ENCODE data around the gene SOD2.
"Not testable (repeated sequence)": the region's sequence is repeated elsewhere in the genome, so short reads cannot be mapped to it uniquely, and the experiment has no call there.

The SOD2 gene

GRCh38 chr6:159729598-159730331 is 36.7 kb upstream of the SOD2 start:
- ChIA-PET CTCF (interaction anchor here (1.0 to 3.0 kb wide), 5 partner anchors 8 to 41 kb away, joined by 4 to 13 read pairs (median 11); no protein-coding TSS in a partner anchor), POLR2A (interaction anchor here (1.2 kb wide), 1 partner anchor 60 kb away, joined by 5 read pairs; the partner anchor contains the start of gene TCP1)
- TF ChIP-seq, protein P1, sequence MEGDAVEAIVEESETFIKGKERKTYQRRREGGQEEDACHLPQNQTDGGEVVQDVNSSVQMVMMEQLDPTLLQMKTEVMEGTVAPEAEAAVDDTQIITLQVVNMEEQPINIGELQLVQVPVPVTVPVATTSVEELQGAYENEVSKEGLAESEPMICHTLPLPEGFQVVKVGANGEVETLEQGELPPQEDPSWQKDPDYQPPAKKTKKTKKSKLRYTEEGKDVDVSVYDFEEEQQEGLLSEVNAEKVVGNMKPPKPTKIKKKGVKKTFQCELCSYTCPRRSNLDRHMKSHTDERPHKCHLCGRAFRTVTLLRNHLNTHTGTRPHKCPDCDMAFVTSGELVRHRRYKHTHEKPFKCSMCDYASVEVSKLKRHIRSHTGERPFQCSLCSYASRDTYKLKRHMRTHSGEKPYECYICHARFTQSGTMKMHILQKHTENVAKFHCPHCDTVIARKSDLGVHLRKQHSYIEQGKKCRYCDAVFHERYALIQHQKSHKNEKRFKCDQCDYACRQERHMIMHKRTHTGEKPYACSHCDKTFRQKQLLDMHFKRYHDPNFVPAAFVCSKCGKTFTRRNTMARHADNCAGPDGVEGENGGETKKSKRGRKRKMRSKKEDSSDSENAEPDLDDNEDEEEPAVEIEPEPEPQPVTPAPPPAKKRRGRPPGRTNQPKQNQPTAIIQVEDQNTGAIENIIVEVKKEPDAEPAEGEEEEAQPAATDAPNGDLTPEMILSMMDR (IDR thresholded peaks at IDR 0.05; ENCODE audit: insufficient read depth, low read length, missing control alignments) = no peak
- DNase-seq (ENCODE audit: low read depth, low spot score) = no peak
- H3K4me3 ChIP-seq (ENCODE audit: low read depth, low read length) = peak overlapping the region; percentile 38

GRCh38 chr6:159728531-159728964 is 35.5 kb upstream of the SOD2 start:
- ChIA-PET POLR2A (interaction anchor here (1.0 to 1.2 kb wide), 3 partner anchors 15 to 61 kb away, joined by 3 to 5 read pairs (median 3); partner anchors contain the start of gene TCP1), CTCF (interaction anchor here (1.0 to 3.0 kb wide), 5 partner anchors 8 to 40 kb away, joined by 4 to 13 read pairs (median 11); no protein-coding TSS in a partner anchor)
- no peak for DNase-seq (ENCODE audit: low read depth, low spot score)
- TF ChIP-seq, protein P1 (IDR thresholded peaks at IDR 0.05; ENCODE audit: insufficient read depth, low read length, missing control alignments) = no peak
- peak overlapping the region; percentile 78 for H3K4me3 ChIP-seq (ENCODE audit: low read depth, low read length)

DNA sequence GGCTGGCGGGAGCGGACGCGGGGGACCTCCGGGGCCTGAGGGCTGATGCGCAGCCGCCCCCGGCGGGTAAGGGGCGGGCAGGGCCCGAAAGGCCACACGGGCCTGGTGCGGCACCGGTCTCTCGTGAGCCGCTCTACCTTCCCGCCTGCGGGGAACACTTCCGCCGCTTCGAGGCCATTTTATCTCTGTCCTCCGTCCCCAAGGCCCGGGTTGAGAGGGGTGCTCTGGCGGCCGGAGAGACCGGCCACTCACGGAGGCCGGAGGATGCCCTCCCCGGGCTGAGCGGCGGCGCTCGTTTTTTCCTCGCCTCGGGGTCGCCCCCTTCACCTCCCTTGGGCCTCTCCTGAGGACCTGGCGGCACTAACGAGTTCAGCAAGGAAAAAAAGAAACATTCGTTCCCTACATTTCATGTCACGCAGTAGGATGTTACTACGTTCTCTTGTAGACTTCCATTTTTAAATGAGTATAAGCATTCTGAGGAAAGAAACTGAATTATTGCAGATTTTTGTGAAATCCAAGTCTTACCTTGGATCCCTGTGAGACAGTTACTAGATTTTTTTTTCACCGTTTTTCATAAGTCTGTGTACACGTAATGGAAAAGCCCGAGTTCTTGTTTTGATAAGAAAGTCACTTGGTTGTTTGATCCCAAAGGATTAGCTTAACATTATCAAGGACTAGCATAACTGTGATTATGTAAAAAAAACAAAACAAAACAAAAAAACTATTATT is 34.8 kb upstream of the SOD2 start:
- TF ChIP-seq, protein P1 (IDR thresholded peaks at IDR 0.05; ENCODE audit: insufficient read depth, low read length, missing control alignments) = no peak
- ChIA-PET CTCF (interaction anchor here (2.0 to 3.0 kb wide), 4 partner anchors 8 to 39 kb away, joined by 4 to 13 read pairs (median 12); no protein-coding TSS in a partner anchor), POLR2A (interaction anchor here (1.2 to 2.1 kb wide), 5 partner anchors 11 to 36 kb away, joined by 3 to 15 read pairs (median 6); partner anchors contain the start of genes ACAT2 and SOD2)
- DNase-seq (ENCODE audit: low read depth, low spot score) = no peak
- peak overlapping the region; percentile 78 for H3K4me3 ChIP-seq (ENCODE audit: low read depth, low read length)

DNA sequence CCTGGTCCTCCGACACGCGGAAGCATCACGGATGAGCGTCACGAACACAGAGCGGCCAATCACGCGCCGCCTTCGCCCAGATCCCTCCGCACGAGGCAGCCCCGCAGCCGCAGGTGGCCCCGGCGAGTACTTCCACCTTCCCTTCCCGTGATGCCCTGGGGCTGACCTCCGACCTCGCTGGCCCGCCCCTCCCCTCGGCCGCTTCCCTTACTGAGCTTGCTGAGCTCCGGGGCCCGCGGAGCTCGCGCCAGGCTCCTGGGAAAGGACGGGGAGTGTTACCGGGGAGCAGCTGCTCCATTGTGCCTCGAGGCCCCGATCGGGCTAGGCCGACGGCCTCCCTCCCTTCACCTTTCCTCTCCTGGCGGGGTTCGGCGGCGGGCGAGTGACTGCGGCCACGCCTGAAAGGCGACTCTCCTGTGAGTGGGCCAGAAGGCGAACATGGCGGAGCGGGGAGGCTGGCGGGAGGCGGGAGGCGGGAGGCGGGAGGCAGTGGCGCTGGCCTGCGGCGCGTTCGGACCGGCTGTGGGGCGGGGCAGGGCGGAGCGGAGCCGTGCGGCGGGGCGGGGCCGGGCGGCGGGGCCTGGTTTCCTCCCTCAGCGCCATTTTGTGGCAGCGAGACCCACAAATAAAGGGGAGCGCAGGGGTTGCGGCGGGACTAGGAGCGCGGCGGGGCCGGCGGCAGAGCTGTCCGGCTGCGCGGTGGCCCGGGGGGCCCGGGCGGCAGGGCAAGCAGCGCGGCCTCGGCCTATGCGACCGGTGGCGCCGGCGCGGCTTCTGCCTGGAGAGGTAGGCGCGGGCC is 34.1 kb upstream of the SOD2 start, which contains the start of gene WTAP:
TSS of gene WTAP (plus strand) at position 589 of the 799 bp plus-strand sequence. CDS start 8,760 bp downstream, outside the sequence.
- TF ChIP-seq, protein P1 (IDR thresholded peaks at IDR 0.05; ENCODE audit: insufficient read depth, low read length, missing control alignments) = no peak
- peak; percentile 54 for DNase-seq (ENCODE audit: low read depth, low spot score)
- ChIA-PET CTCF (interaction anchor here (1.0 to 2.7 kb wide), 3 partner anchors 10 to 63 kb away, joined by 3 to 9 read pairs (median 3); partner anchors contain the start of gene TCP1), POLR2A (interaction anchor here (1.1 to 2.1 kb wide), 6 partner anchors 10 to 63 kb away, joined by 5 to 15 read pairs (median 6); partner anchors contain the start of genes ACAT2, SOD2 and TCP1)
- peak within 1 kb of the TSS; percentile 83 for H3K4me3 ChIP-seq (ENCODE audit: low read depth, low read length)

DNA sequence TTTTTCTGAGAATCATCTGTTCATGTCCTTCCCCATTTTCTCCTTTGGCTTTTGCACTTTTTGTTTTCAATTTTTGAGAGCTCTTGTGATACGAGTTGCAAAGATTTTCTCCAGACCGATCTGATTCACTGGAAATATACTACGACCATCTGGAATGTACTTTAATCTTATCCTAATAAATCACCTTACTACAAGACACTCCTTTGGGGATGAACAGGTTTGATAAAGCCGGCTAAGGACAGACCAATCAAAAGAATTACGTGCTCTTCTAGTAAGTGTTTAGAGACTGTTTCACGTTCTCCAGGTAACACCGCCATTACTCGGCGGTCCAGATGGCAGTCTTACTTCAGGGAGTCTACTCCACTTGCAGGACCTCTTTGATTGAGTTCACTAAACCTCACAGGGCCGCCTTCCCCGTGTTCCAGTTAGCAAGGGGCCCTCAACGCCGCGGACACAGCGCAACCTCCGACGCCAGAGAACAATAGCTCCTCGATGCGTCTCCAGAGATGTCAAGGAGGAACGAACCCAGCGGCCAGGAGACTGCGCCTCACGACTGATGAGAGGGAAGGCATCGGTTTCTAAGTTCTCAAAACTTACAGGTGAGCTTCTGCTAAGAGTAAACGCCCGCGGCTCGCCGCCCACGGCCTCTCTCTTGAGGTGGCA is 33.3 kb upstream of the SOD2 start:
- POLR2A ChIA-PET = interaction anchor here (1.1 to 2.1 kb wide), 6 partner anchors 9 to 63 kb away, joined by 5 to 15 read pairs (median 6); partner anchors contain the start of genes ACAT2, SOD2 and TCP1
- DNase-seq (ENCODE audit: low read depth, low spot score) = no peak
- CTCF ChIA-PET = interaction anchor here (1.0 to 2.7 kb wide), 3 partner anchors 9 to 63 kb away, joined by 3 to 9 read pairs (median 3); partner anchors contain the start of gene TCP1
- TF ChIP-seq, protein P1 (IDR thresholded peaks at IDR 0.05; ENCODE audit: insufficient read depth, low read length, missing control alignments) = no peak
- H3K4me3 ChIP-seq (ENCODE audit: low read depth, low read length) = peak overlapping the region; percentile 83

DNA sequence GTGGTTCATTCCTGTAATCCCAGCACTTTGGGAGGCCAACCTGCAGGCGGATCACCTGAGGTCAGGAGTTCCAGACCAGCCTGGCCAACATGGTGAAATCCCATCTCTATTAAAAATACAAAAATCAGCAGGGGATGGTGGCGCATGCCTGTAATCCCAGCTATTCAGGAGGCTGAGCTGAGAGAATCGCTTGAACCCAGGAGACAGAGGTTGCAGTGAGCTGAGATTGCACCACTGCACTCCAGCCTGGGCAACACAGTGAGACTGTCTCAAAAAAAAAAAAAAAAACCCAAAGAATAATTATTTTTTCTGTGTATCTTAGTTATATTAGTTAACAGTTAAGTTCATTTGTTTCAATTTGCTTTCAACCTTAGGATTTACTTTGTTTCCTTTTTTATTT is 32.2 kb upstream of the SOD2 start:
- ChIA-PET CTCF (interaction anchor here (1.1 to 2.7 kb wide), 2 partner anchors 8 to 30 kb away, joined by 3 to 9 read pairs; no protein-coding TSS in a partner anchor), POLR2A (interaction anchor here (0.7 to 2.1 kb wide), 2 partner anchors 24 to 36 kb away, joined by 3 to 7 read pairs; no protein-coding TSS in a partner anchor)
- not testable (repeated sequence) for H3K4me3 ChIP-seq (ENCODE audit: low read depth, low read length); DNase-seq (ENCODE audit: low read depth, low spot score)
